Stimulated activated CD4-positive, alpha-beta T cell treated with anti-CD3 and anti-CD28 coated beads, TNF-alpha, amount 100 ng/mL, for 1 hour (primary cell): ENCODE measurements around the gene ADCY4.

Experiments used
- DNase-seq, 3 donors: peaks; one replicate each; pipeline ENCODE4 v3.0.0-alpha.2; 2020; ENCODE audit warnings: low read depth in 3 of 3, low spot score in 1 of 3

ADCY4 gene

DNA sequence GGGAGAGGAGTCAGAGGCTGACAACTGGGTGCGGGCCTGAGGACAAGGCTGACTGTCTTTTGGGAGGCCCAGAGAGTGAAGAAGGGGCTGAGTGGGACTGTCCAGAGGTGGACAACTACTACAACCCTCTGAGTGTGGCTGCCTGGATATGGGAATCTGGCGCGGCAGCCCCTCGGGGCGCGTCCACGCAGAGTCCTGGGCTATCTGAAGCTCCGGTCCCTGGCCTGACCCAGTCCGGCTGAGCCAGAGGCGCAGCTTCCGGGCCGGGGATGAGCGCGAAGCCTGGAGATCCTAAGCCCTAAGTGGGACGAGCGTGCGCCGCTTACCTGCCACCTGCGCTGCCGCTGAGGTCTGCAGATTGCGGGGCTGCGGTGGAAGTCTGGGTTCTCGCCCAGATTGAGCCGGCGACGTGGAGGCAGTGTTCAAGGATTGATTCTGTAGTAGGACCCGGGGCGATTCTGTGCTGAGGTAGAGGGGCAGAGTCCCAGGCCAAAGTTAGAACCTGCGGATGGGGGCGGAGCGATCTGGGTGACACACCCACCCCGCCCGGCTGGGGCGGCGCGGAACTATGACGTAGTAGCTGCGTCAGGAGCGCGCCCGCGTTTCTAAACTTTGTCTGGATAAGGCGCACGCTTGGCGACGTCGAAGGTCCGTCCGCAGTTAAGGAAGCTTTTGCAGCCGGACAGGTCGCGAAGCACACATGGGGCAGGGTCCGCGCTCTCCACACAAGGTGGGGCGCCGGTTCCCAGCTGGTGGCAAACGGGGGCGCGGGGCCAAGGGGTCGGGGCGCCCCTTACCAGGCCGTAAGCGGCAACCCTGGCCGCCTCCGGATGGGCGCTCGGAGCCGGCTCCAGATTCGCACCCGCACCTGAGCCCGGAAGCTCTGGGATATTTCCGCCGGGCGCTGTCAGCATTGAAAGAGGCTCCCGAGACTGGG, 35.3 kb downstream of the ADCY4 start, which contains the start of the genes DHRS1 and NOP9:
DHRS1 (minus strand) TSS at position 526 of the 937 bp plus-strand sequence. CDS start 674 bp downstream, outside the sequence.
NOP9 (plus strand) TSS at position 596 of the 937 bp plus-strand sequence; CDS start at position 701, 105 bp downstream.
- peak; percentile 70 to 96 (median 84) for DNase-seq

- DNase-seq: no peak
These were observed 36.0 kb downstream of the ADCY4 start for GRCh38 chr14:24298892-24299254.

GRCh38 chr14:24297190-24297964, 37.5 kb downstream of the ADCY4 start:
- DNase-seq: no peak

DNA sequence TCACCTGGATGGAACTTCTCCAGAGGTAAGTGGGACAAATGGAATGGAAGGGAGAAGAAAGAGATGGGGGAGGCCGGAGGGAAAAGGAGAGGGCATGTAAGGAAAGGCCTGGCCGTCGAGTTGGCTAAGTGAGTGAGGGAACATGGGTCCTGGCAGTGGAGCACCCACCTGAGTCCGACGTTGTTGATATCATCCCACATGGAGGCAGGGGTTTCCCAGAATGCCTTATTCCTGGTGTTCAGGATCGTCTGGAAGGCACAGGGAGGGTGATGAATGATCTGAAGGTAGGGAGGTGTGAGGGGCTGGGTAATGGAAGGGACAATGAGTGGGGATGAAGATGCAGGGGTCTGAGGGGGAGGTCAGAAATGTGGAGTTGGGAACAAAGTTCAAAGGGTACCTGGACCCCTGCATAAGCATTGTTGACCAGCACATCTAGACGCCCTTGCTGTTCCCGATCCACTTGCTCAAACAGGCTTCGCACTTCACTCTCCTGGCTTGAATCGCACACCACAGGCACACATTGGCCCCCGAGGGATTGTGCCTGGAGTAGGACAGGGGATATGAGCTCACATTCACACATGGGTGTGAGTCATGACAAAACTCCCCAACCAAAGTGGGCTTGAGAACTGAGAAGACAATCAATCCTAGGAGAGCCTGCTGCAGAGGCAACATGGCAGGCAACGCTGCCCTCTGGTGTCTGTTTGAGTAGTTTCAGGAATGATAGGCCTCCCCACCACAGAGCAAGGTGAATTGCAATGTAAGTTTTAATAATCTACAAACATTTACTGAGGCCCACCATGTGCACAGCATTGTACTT, 38.3 kb downstream of the ADCY4 start:
- peak in 2 of 3 donors; percentile 45 to 49 for DNase-seq

DNA sequence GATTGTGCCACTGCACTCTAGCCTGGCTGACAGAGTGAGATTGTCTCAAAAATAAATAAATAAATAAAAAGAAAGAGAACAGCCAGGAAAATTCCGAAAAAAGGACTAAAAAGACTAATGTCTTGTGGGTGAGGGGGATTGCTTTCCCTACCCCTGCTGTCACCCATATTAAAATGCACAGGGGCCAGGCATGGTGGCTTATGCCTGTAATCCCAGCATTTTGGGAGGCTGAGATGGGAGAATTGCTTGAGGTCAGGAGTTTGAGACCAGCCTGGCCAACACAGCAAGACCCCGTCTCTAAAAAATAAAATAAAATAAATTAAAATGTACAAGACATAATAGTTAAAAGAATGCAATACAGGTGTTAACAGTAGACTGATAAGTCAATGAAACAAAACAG, 41.3 kb downstream of the ADCY4 start:
- DNase-seq: no peak

GRCh38 chr14:24292118-24292807, 42.6 kb downstream of the ADCY4 start:
- DNase-seq: no peak

DNA sequence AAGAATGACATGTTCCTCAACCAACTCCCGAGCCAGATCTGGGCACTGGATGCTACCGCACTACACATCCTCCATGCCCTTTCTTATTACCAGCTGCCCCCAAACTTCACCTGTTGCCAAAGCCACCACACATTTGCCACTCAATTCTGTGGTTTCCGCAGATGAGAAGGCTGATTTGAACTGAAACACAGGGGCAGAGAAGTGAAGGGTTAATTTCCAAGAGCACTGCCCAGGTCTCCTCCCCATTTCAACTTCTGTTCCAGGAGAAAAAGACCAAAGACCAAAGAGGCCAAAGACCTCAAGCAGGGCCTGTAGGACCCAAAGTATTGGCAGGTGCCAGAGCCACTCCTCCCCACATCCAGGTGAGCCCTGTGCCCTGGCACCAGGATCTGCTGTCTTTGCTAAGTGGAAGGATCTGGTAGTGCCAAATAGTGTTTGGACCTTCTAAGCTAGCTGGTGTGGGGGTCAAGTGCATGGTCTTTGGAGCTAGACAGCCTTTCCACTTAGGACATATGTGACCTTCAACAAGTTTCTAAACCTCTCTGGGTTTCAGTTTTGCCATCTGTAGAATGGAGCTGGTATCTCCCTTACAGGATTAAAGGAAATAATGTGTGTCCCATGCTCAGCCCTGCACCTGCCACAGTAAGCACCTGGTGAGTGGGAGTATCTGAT, 43.3 kb downstream of the ADCY4 start:
- no peak for DNase-seq

DNA sequence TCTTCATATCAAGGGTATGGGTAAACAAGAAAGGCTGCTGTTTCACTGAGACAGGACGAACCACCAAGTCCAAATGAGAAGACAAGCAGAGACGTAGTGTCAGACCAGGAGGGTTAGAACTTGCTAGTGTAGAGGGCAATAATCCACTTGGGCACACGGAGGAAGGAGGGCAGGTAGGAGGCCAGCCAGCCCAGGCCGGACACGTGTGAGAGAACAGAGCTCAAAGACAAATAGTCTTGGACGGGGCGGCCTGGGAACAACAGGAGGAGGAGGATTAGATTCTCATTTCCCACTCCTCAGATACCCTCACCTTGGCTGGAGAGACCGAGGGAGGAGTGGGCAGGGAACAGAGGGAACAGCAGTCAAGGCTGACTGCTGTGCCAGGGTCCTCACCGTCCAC, 44.1 kb downstream of the ADCY4 start:
- no peak for DNase-seq

GRCh38 chr14:24289649-24290280, 45.1 kb downstream of the ADCY4 start:
- no peak for DNase-seq

DNA sequence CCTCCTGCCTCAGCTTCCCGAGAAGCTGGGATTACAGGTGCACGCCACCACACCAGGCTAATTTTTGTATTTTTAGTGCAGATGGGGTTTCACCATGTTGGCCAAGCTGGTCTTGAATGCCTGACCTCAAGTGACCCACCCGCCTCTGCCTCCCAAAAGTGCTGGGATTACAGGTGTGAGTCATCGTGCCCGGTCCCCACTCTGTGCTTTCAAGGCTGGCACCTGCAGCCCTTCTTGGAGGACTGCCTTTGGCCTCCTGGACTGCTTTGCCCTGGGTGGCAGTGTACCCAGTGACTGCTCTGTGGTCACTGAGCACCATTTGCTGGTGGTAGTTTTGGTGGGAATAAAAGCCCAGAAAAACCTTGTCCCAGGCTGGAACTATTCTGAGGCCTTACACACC, 47.9 kb downstream of the ADCY4 start:
- DNase-seq: no peak

GRCh38 chr14:24285351-24285750, 49.5 kb downstream of the ADCY4 start:
- DNase-seq: no peak

GRCh38 chr14:24284501-24285035, 50.3 kb downstream of the ADCY4 start:
- no peak for DNase-seq

DNA sequence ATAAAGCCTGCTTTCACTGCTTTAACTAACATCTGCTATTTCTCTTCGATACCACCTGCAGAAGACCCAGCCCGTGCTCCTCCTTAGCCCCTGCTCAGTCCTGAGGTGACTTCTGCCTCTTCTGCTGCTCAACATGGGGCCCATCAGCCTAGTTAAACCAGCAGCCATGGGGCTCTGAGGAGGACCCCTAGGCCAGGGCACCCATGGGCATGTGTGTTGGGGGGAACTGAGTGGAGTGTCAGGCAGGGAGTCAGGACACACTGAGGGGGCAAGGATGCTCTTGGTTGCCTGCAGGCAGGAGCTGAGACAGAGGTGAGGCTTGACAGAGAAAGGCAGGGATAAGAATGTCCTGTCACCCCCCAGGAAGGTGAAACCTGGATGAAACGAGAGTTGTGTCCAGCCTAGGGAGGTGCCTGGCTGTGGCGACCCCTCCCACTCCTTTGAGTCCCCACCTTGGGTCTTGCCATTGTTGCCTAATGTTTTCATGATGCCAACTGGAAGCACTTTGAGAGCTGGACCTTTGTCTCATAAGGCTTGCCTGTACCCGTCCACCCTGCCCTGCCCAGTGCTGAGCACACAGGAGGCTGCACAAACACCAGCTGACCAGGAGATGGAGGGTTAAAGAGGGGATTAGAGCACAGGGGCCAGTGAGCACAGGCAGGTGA, 50.9 kb downstream of the ADCY4 start:
- DNase-seq: no peak

DNA sequence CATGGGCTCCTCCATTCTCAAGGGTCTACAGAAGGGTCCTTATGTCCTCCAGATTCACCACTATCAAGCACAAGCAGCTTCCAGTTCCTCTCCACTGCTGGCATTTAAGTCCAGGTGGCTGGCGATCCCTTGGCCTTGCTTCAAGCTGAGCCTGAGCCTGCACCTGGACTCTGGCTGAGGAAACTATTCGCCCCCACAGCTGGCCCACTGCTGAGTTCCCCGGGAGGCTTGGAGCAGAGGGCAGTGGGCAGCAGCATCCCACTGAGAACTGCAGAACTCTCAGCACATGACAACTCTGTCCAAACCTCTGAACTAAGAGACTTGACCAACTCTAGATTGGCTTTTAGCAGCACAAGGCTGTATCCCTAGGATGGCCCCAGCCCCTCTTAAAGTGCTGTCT, 52.1 kb downstream of the ADCY4 start:
- DNase-seq: no peak

- DNase-seq: no peak
These were observed 53.2 kb downstream of the ADCY4 start for GRCh38 chr14:24281636-24282035.

DNA sequence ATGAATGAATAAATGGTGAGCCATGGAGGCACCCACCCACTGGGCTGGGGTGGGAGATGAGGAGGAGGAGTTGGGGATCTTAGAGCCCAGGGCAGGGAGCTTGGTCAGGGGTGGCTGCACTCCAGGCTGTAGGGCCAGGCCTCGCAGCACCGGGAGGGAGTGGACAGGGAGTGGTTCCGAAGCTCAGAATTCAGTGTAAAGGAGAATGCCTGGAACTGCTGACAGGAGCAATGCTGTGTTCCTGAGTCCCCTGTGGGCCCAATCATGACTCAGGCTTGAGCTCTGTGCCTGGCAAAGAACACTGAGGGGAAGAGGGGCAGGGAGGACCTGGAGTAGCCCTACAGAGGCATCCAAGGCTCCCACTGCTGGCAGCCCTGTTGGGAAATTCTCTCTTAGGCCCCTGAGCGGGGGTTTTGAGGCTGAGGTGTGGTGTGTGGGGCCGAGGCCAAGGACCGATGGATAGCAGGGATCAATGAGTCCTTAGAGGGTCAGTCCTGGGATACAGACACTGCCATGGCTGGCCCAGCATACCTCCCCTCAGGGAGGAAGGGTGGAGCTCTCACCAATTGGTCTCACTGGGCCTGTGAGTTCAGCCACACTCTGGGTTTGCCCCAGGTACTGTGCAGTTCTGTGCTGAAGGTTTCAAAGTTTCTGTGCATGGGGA, 53.9 kb downstream of the ADCY4 start:
- no peak for DNase-seq

DNA sequence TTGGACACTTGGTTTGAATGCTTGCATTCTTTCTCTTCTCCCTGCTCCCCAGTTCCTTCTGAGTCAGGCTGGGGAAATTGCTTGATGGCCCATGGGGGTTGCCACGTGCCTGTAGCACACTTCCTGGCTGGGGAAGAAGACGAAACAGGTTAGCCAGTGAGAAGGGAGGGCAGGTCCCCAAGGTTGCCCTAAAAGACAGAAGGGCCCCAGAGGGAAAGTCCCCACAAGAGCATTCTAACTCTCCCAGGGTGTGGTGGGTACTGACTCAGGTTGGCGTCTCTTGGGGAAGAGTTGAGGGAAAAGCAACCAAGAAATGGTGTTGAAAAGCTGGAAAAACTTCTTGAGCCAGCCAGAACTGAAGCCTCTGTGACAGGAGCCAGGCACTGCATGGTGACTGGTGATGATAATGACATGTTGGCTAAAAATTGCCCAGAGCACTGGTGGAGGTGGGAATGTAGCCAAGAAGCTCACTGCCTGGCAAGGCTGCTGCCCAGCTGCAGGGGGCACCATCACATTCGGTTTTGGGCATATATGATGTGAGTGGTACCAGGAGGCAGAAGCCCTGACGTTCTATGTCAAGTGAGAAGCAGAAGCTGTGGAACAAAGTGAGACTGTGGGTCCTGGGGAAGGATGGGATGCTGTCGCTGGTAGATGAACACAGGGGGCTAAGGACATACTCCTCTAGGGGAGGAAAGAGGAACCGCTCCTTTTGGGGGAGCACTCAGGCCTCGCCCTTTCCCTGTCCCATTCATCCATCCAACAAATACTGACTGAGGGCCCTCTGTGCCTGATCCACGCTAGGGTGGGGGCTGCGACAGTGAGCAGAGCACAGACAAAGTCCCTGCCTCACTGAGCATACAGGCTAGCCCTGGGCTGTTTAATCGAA, 55.3 kb downstream of the ADCY4 start:
- DNase-seq: no peak
